MG63 (cell line): ENCODE measurements around the gene FAM193A. TPM values are rescaled to one million over a fixed set of nuclear protein-coding genes. Genes with fewer than 3 reads are reported as not detected.

Experiments used
- DNase-seq: peaks from one replicate; pipeline ENCODE4 v3.0.0-alpha.2; 2020
- H3K27me3 ChIP-seq: fragments of 250-450 bp; sonication (Bioruptor Pico); 2 replicates; pipeline ENCODE4 v1.5.1; 2020; ENCODE audit warnings: mild to moderate bottlenecking, moderate library complexity
- H3K36me3 ChIP-seq: fragments of 250-450 bp; sonication (Bioruptor Pico); 2 replicates; pipeline ENCODE4 v1.5.1; 2020; ENCODE audit warnings: mild to moderate bottlenecking, moderate library complexity
- H3K4me3 ChIP-seq: fragments of 250-450 bp; sonication (Bioruptor Pico); 2 replicates; pipeline ENCODE4 v1.5.1; 2020; ENCODE audit warnings: mild to moderate bottlenecking, moderate library complexity
- H3K9me3 ChIP-seq: fragments of 250-450 bp; sonication (Bioruptor Pico); 2 replicates; pipeline ENCODE4 v1.5.1; 2020; ENCODE audit warnings: mild to moderate bottlenecking, moderate library complexity
- total RNA-seq: library from RNA; depleted of rRNA; stranded (reverse); fragments of >200 nt; shearing (Covaris generic); gene quantifications from 2 replicates; pipeline ENCODE4 v1.2.3, GENCODE V29; 2014; ENCODE audit warnings: low replicate concordance

Gene FAM193A
- total RNA-seq, 1 experiment from 2014 or later: 7.3 TPM

DNA sequence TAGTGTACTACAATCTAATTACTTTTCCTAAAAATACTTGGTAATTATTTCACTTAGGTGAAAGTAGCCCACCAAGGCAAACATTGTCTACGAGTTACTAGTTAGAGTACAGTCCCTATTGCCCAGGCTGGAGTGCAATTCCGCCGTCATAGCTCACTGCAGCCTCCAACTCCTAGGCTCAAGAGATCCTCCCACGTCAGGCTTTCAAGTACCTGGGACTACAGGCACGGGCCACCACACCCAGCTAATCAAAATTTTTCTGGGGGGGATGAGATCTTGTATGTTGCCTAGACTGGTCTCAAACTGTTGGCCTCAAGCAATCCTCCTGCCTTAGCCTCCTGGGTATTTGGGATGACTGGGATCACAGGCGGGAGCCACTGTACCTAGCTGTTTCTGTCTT, 21.9 kb downstream of the FAM193A start:
- H3K9me3 ChIP-seq: no peaks in the 10 kb centered on the region
- H3K36me3 ChIP-seq: no peaks in the 10 kb centered on the region; the same call in 1 of the 2 replicates
- H3K27me3 ChIP-seq: no peaks in the 10 kb centered on the region
- no peak overlapping the region for H3K4me3 ChIP-seq
- DNase-seq: no peak

DNA sequence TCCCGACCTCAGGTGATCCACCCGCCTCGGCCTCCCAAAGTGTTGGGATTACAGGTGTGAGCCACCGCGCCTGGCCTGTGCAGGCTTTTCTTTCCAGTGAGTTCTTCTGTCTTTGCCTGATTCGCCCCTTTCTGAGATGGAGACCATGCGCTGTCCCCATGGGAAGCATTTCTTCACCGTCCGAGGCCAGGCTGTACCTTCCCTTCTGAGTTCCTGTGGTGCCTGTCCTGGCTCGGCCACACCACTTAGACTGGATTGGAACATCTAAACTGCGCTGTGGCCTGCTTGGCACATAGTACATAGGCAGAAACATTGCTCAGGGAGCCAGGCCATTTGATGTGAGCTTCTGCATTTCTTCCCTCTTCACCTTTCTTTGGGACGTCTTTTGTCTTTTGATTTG, 23.7 kb downstream of the FAM193A start:
- no peak for DNase-seq
- Histone ChIP-seq H3K36me3 (no peaks in the 10 kb centered on the region; the same call in 1 of the 2 replicates), H3K4me3 (no peak overlapping the region), H3K27me3 (no peaks in the 10 kb centered on the region), H3K9me3 (no peaks in the 10 kb centered on the region)

DNA sequence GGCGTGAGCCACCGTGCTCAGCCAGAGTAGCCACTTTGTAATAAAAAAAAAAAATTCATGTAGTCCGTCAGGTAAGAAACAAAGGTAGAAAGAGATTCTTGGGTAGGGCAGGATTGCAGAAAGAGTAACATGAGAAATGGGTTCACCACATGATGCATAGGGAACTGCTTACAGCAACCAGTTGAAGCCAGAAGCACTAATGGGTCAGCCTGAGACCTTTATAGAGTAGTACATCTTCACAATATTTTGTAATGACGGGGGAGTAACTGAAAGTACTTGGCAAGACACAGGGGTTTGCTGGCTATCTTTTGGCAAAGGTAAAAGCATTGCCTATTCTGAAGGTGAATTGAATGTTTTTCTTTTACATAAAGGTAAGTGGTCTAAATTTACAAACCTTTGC, 29.1 kb downstream of the FAM193A start:
- Histone ChIP-seq H3K27me3 (no peaks in the 10 kb centered on the region), H3K9me3 (no peaks in the 10 kb centered on the region), H3K4me3 (no peak overlapping the region), H3K36me3 (no peaks in the 10 kb centered on the region; the same call in 1 of the 2 replicates)
- DNase-seq: no peak

DNA sequence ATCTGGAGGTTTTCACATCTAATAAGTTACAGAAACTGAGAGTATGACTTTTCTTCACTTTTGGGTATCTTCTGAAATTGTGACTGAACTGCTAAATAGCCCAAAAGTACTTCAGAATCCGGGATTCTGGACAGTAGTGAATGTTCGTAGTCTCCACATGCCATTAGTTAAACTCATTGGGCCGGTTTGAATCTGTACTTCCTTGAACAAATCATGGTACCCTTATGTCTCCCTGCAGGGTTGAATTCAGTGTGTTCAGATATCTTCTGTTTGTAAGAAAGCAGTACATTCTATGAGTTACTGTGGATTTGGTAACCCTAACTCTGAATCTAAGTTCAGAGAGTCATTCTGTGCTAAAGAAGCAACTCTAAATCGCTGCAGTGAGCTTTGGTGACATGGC, 33.6 kb downstream of the FAM193A start:
- no peak overlapping the region for H3K4me3 ChIP-seq
- no peak for DNase-seq
- H3K9me3 ChIP-seq: no peaks in the 10 kb centered on the region
- H3K36me3 ChIP-seq: no peaks in the 10 kb centered on the region
- no peaks in the 10 kb centered on the region for H3K27me3 ChIP-seq

- no peak for DNase-seq
- Histone ChIP-seq H3K27me3 (no peaks in the 10 kb centered on the region), H3K9me3 (no peaks in the 10 kb centered on the region), H3K4me3 (no peak overlapping the region), H3K36me3 (no peaks in the 10 kb centered on the region)
Measured at GRCh38 chr4:2570551-2571222, 34.2 kb downstream of the FAM193A start.

- Histone ChIP-seq H3K27me3 (no peaks in the 10 kb centered on the region), H3K36me3 (no peaks in the 10 kb centered on the region), H3K4me3 (no peak overlapping the region), H3K9me3 (no peaks in the 10 kb centered on the region)
- no peak for DNase-seq
Measured at GRCh38 chr4:2572076-2572475, 35.6 kb downstream of the FAM193A start.

DNA sequence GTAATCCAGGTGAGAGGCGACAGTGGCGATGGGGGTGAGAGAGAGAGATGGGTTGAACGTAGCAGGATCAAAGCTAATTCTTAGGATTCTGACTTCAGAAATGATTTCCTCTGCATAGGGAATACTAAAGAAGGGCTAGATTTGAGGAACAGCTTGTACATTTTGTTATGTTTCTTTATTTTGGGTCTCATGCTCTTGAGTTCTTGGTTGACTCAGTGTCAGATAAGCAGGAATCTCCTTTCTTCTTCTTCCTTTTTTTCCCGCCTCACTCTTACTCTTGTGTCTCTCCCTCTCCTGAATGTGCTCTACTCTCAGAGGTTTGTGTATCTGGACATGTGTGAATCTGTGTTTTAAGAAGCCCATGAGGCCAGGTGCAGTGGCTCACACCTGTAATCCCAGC, 36.4 kb downstream of the FAM193A start:
- Histone ChIP-seq H3K27me3 (no peaks in the 10 kb centered on the region), H3K4me3 (no peak overlapping the region), H3K36me3 (no peaks in the 10 kb centered on the region), H3K9me3 (no peaks in the 10 kb centered on the region)
- DNase-seq: no peak

DNA sequence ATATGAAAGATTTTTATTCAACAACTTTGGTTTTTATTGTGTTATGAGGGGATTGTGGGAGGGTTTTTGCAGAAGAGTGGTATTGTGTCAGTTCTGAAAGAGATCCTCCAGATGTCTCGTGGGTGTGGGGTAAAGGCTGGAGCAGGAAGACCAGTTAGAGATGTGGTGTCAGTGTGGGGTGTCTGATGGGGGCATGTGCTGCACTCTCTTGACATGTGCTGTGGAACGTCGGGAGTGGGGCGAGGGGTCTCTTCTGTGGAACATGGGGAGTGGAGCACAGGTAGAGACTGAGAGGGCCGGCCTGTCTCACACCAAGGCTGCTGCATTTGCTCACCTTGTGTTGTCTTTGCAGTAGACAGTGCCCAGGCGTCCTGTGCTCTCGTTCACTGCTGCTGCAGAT, 37.6 kb downstream of the FAM193A start:
- DNase-seq: no peak
- Histone ChIP-seq H3K9me3 (no peaks in the 10 kb centered on the region), H3K36me3 (no peaks in the 10 kb centered on the region), H3K4me3 (no peak overlapping the region), H3K27me3 (no peaks in the 10 kb centered on the region)

DNA sequence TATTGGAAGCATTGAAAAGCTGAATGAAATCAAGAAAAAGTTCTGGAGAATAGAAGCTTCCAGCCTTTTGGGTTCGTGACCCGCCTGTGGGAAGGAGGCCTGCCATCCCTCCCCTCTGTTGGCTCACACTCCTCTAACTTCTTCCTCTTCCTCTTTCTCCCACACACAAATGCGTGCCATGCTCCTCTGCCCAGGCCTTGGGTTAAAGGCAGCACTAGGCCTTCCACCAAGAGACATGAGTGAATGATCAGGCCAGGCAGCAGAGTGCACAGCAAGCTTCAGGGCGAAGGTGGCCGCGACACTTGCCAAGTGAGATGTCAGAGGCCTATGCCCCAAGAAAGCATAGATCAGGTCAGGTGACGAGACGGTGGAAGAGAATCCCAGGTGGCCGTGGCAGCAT, 38.4 kb downstream of the FAM193A start:
- H3K27me3 ChIP-seq: no peaks in the 10 kb centered on the region

DNA sequence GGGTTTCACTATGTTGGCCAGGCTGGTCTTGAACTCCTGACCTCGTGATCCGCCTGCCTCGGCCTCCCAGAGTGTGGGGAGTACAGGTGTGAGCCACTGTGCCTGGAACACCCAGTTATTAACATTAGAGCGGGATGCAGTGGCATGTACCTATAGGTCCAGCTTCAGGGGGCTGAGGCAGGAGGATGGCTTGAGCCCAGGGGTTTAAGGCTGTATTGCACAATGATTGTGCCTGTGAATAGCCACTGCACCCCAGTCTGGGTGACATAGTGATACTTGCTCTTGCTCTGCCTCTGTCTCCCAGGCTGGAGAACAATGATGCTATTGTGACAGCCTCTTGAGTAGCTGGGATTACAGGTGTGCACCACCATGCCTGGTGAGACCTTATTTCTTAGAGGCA, 39.8 kb downstream of the FAM193A start:
- no peak overlapping the region for H3K4me3 ChIP-seq
- H3K9me3 ChIP-seq: no peaks in the 10 kb centered on the region
- H3K27me3 ChIP-seq: no peaks in the 10 kb centered on the region
- no peaks in the 10 kb centered on the region for H3K36me3 ChIP-seq
- no peak for DNase-seq

More for the DNA sequence above, 38.4 kb downstream of the FAM193A start:
- DNase-seq: no peak
- H3K4me3 ChIP-seq: no peak overlapping the region
- H3K9me3 ChIP-seq: no peaks in the 10 kb centered on the region
- no peaks in the 10 kb centered on the region for H3K36me3 ChIP-seq

GRCh38 chr4:2578106-2578505, 41.7 kb downstream of the FAM193A start:
- Histone ChIP-seq H3K4me3 (no peak overlapping the region), H3K36me3 (no peaks in the 10 kb centered on the region), H3K27me3 (no peaks in the 10 kb centered on the region), H3K9me3 (no peaks in the 10 kb centered on the region)
- DNase-seq: no peak

- DNase-seq: no peak
- Histone ChIP-seq H3K9me3 (no peaks in the 10 kb centered on the region), H3K4me3 (no peak overlapping the region), H3K27me3 (no peaks in the 10 kb centered on the region), H3K36me3 (no peaks in the 10 kb centered on the region)
Measured at GRCh38 chr4:2579910-2580309, 43.5 kb downstream of the FAM193A start.

DNA sequence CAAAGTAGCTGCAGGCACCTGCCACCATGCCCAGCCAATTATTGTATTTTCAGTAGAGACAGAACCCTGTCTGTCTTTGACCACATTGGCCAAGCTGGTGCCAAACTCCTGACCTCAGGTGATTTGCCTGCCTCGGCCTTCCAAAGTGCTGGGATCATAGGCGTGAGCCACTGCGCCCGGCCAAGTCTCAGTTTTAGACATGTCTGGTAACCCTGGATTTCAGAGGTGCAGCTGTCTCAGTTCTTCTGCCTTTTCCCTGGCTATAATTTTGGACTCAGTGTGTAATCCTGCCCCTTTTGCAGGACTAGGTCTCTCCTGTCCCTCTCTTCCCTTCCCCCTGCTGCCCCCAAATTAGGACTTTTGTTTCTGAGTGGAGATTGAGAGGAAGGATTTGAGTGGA, 46.6 kb downstream of the FAM193A start:
- Histone ChIP-seq H3K27me3 (no peaks in the 10 kb centered on the region), H3K9me3 (no peaks in the 10 kb centered on the region), H3K4me3 (no peak overlapping the region), H3K36me3 (no peaks in the 10 kb centered on the region)
- DNase-seq: no peak

GRCh38 chr4:2583517-2583916, 47.1 kb downstream of the FAM193A start:
- DNase-seq: no peak
- Histone ChIP-seq H3K36me3 (no peaks in the 10 kb centered on the region), H3K4me3 (no peak overlapping the region), H3K9me3 (no peaks in the 10 kb centered on the region), H3K27me3 (no peaks in the 10 kb centered on the region)

GRCh38 chr4:2586502-2586901, 50.1 kb downstream of the FAM193A start:
- H3K4me3 ChIP-seq: no peak overlapping the region
- H3K36me3 ChIP-seq: no peaks in the 10 kb centered on the region
- H3K9me3 ChIP-seq: no peaks in the 10 kb centered on the region
- DNase-seq: no peak
- no peaks in the 10 kb centered on the region for H3K27me3 ChIP-seq

GRCh38 chr4:2587213-2587823, 50.9 kb downstream of the FAM193A start:
- Histone ChIP-seq H3K9me3 (no peaks in the 10 kb centered on the region), H3K36me3 (no peaks in the 10 kb centered on the region), H3K4me3 (no peak overlapping the region), H3K27me3 (no peaks in the 10 kb centered on the region)
- DNase-seq: peak; percentile 21

- H3K9me3 ChIP-seq: no peaks in the 10 kb centered on the region
Measured at GRCh38 chr4:2588259-2588658, 51.8 kb downstream of the FAM193A start.

DNA sequence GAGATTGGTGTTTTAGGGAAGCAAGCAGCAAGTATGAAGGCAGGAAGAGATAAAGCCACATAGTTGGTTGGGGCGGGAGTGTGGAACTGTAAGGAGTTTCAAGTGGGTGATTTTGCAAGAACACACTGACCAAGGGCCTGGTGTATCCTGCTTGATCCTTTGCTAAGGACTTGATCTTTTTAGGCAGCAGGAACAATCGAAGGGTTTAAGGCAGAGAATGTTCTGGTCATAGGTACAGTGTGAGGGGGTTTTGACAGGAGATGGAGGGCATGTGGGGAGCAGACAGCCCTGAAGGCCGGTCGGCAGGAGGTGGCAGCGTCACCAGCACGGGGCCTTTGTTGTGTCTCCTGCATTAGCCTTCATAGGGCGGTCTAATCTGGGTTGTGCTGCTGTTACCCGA, 54.7 kb downstream of the FAM193A start:
- DNase-seq: no peak
- Histone ChIP-seq H3K9me3 (no peaks in the 10 kb centered on the region), H3K27me3 (no peaks in the 10 kb centered on the region), H3K36me3 (no peaks in the 10 kb centered on the region), H3K4me3 (no peak overlapping the region)

More at GRCh38 chr4:2588259-2588658, 51.8 kb downstream of the FAM193A start:
- H3K36me3 ChIP-seq: no peaks in the 10 kb centered on the region
- H3K27me3 ChIP-seq: no peaks in the 10 kb centered on the region
- no peak for DNase-seq
- H3K4me3 ChIP-seq: no peak overlapping the region
